ENCODE data around the gene GOLPH3L.
"Not testable (repeated sequence)": the region's sequence is repeated elsewhere in the genome, so short reads cannot be mapped to it uniquely, and the experiment has no call there.

GOLPH3L gene

GRCh38 chr1:150657064-150657463 is 39.9 kb downstream of the GOLPH3L start:
- DNase-seq (ENCODE audit: low read depth): not testable (repeated sequence)

GRCh38 chr1:150654635-150655034 is 42.3 kb downstream of the GOLPH3L start:
- DNase-seq (ENCODE audit: low read depth): not testable (repeated sequence)

GRCh38 chr1:150650193-150650592 is 46.8 kb downstream of the GOLPH3L start:
- no peak for DNase-seq (ENCODE audit: low read depth)

GRCh38 chr1:150649441-150650075 is 47.4 kb downstream of the GOLPH3L start:
- DNase-seq (ENCODE audit: low read depth): no peak

GRCh38 chr1:150642296-150642695 is 54.7 kb downstream of the GOLPH3L start:
- DNase-seq (ENCODE audit: low read depth): no peak

- DNase-seq (ENCODE audit: low read depth): not testable (repeated sequence)
Observed at GRCh38 chr1:150641126-150641815, 55.7 kb downstream of the GOLPH3L start.

- not testable (repeated sequence) for DNase-seq (ENCODE audit: low read depth)
Observed at GRCh38 chr1:150638430-150638829, 58.5 kb downstream of the GOLPH3L start.

- DNase-seq (ENCODE audit: low read depth): not testable (repeated sequence)
Observed at GRCh38 chr1:150634839-150635622, 61.9 kb downstream of the GOLPH3L start.

GRCh38 chr1:150629115-150629928 is 67.6 kb downstream of the GOLPH3L start, which contains the start of gene ENSA:
Gene ENSA (minus strand): TSS chr1:150629612. CDS start chr1:150629470, 142 bp downstream.
- peak; percentile 100 for DNase-seq (ENCODE audit: low read depth)

GRCh38 chr1:150628766-150629114 is 68.2 kb downstream of the GOLPH3L start:
- DNase-seq (ENCODE audit: low read depth): no peak

- DNase-seq (ENCODE audit: low read depth): no peak
Observed at GRCh38 chr1:150627826-150628410, 69.0 kb downstream of the GOLPH3L start.

GRCh38 chr1:150626150-150626549 is 70.8 kb downstream of the GOLPH3L start:
- DNase-seq (ENCODE audit: low read depth): no peak

GRCh38 chr1:150624546-150624945 is 72.4 kb downstream of the GOLPH3L start:
- DNase-seq (ENCODE audit: low read depth): not testable (repeated sequence)

GRCh38 chr1:150624134-150624533 is 72.8 kb downstream of the GOLPH3L start:
- not testable (repeated sequence) for DNase-seq (ENCODE audit: low read depth)

- no peak for DNase-seq (ENCODE audit: low read depth)
Observed at GRCh38 chr1:150622303-150622975, 74.5 kb downstream of the GOLPH3L start.

GRCh38 chr1:150621497-150622302 is 75.3 kb downstream of the GOLPH3L start:
- peak; percentile 70 for DNase-seq (ENCODE audit: low read depth)

- no peak for DNase-seq (ENCODE audit: low read depth)
Observed at GRCh38 chr1:150620919-150621318, 76.0 kb downstream of the GOLPH3L start.

GRCh38 chr1:150619576-150620509 is 77.1 kb downstream of the GOLPH3L start:
- peak; percentile 85 for DNase-seq (ENCODE audit: low read depth)

Data from EH (cell line).